Activated CD4-positive, alpha-beta T cell treated with anti-CD3 and anti-CD28 coated beads, Interleukin-2, amount 50 U/mL, for 24 hours (primary cell): ENCODE data around the gene EPS8.
"Not testable (repeated sequence)": the region's sequence is repeated elsewhere in the genome, so short reads cannot be mapped to it uniquely, and the experiment has no call there.

Source experiments
- DNase-seq, 2 donors: peaks; one replicate each; pipeline ENCODE4 v3.0.0-alpha.2; 2020; ENCODE audit warnings: low read depth in 1 of 2, low spot score in 1 of 2

Gene EPS8

GRCh38 chr12:15762162-15762561 lies 27.0 kb downstream of the EPS8 start:
- DNase-seq, result not testable (repeated sequence)

- no peak for DNase-seq
Measured at GRCh38 chr12:15757553-15758255, 31.5 kb downstream of the EPS8 start.

- no peak for DNase-seq
Measured at GRCh38 chr12:15756822-15757221, 32.4 kb downstream of the EPS8 start.

DNA sequence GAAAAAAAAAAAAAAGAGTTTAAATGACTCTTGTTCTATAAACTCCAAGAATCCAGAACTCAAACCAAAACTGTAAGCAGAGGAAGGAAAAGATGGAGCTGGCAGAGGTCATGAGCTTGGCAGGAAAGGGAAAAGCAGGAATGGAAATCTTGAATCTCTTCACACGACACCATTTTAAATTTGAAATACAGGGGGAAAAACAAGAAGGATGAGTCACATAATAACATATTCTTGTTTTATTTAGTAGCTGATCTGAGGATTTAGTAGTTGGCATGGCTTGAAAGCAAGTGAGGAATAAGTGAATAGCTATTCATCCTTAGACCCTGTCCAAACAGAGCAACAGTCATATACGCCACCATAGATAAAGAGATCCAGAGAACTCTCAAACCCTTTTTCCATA lies 35.0 kb downstream of the EPS8 start:
- no peak for DNase-seq

DNA sequence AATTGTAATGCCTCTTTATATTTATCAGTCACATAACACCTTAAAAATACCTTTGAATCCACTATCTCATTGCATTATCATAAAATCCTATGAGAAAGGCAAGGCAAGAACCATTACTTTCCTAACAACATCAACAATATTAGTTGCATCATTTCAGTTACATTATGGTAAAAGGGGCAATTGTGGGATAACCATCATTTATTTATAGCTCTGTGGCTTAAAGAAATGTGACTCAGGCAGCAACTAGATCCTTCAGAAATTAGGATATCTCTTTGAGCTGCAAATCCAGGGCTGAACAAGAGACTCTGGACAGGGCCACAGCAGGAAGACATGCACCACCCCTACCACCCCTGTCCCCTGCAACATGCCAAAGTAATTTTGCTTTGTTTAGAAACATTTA lies 36.4 kb downstream of the EPS8 start:
- no peak for DNase-seq

DNA sequence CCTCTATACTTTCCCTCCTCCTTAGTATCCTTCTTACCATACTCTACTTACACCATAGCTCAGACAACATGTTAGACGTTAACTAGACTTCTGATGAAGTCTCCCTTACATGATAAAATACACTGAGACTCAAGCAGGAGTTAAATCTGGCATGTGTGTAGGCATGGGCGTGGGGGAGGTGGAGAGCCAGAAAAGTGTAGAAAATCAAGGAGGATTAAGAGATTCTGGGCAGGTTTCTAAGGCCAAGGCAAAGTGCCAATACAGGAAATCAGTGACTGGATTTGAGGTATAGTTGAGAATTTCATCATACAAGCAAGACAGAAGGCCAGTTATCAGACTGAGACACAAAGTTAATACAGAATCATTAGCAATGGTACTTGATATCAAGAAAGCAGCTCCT lies 37.4 kb downstream of the EPS8 start:
- DNase-seq, result no peak

DNA sequence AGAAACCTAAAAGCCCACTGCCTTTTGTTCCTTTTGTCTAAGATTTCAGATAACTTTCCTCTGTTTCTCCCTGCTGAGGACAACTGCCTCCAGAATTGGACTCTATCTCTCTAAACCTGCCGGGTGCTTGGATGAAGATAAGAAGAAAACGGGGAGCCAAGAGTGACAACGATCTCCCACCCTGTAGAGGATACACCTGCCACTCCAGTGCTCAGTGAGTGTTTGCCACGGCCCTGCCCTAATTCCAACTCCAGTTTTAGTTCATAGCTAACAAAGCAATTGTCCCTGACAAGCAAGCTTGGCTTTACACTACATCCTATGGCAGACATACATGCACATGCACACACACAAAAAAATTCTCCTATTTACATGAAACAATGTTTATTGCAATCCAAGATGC lies 39.3 kb downstream of the EPS8 start:
- no peak for DNase-seq

GRCh38 chr12:15741870-15742269 lies 47.3 kb downstream of the EPS8 start:
- DNase-seq, result not testable (repeated sequence)

DNA sequence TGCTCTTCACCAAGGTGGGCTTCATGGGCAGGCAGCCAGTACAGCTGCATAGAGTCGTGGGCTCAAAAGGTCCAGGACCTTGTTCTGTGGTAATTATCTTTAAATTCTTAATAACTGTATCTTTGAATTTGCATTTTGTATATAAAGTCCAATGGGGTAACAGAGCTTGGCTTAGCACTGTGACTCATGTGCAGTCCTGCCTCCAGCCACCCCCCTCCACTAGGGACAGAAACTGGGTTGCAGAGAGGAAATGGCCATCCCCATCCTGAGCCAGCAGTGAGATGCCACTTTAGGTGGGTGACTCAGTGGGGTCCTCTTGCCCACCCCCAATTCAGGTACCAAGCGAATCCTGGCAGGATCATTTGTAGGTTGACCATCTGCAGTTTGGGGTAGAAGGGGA lies 48.1 kb downstream of the EPS8 start:
- no peak for DNase-seq

DNA sequence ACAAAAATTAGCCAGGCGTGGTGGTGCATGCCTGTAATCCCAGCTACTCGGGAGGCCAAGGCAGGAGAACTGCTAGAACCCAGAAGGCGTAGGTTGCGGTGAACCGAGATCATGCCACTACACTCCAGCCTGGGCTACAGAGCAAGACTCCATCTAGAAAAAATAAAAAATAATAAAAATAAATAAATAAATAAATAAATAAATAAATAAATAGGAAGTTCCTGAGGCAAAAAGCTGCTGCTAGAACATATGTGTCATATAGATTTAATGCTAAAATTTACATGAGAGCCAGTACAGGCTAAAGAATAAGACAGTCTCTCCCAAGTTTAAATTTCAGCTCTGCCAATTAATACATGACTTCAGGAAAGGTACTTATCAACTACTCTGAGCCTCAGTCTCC lies 48.8 kb downstream of the EPS8 start:
- not testable (repeated sequence) for DNase-seq

DNA sequence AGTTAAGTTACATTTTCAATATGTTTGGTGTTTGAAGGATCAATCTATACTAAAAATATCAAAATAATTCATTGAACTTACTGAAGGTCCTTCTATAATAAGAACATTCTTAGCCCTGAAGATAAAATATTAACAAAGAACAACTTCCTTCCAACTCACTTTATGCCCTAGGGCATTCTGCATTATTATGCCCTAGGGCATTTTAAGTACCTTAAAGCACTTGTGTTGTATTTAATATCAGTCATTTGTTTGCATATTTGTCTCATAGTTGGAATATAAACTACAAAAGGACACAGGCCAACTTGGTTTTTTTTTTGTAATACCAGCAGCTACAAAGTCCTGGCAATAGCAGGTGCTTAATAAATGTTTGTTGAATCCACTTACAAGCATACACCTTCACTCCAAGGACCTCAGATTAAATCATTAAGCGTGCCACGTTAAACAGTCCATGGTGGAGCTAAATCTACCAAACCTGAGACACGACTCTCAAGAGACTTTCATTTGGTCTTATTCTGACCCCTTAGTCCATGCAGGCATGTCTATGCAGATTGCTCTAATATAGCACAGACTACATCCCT lies 50.7 kb downstream of the EPS8 start:
- DNase-seq, result no peak

DNA sequence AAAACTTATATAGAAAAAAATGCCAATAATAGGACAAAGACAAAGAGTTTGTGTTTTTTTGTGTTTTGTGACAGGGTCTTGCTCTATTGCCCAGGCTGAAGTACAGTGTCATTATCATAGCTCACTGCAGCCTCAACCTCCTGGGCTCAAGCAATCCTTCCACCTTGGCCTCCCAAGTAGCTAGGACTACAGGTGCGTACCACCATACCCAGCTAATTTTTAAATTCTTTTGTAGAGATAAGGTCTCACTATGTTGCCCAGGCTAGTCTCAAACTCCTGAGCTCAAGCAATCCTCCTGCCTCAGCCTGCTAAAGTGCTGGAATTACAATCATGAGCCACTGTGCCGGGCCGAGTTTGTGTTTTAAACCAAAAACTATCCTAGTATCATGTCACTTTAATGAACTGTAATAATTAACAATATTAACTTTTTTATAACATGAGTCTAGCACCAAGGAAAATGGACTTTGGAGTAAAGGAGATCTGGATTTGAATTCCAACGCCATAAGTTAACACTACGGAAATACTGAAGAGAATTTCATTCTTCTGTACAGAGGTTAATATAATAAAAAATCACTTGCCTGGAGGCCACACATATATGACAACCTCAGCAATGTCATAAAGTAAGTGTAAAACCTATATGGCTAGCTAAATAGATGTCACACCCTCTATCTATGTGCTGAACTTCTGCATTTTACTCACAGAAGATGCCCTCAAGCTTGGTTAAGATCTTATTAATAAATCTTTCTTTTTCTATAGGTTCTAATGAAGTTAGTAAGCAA lies 53.2 kb downstream of the EPS8 start:
- no peak for DNase-seq

- DNase-seq, result no peak
Measured at GRCh38 chr12:15733136-15733535, 56.1 kb downstream of the EPS8 start.

DNA sequence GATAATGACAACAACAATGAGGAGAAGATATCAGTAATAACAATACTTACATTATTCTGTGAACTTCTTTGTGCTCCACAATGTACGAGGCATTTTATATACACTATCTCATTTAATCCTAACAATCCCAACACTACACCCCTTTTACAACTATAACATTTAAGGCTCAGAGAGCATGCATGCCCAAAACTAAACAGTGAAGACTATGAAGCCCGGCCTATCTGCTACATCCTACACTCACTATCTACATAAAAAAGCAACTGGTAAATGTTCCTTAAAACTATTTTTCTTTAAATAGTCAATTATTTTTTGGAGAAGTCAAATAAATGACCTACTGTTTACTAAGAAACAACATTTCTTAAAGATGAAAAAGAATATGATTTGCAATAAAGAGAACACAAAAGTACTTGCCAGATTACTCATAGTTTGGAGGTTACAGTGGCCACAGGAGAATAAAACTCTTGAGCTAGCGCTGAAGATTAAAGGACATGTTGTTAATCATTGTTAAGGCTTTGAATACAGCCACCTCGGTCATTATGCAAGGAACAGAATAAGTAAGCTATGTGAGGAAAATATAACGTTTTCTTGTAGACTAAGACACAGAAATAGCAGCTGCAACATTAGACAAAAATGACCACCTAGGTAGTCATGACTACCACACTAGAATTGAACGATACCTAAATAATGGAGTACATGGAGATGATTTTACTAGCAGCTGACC lies 56.7 kb downstream of the EPS8 start:
- DNase-seq, result no peak

DNA sequence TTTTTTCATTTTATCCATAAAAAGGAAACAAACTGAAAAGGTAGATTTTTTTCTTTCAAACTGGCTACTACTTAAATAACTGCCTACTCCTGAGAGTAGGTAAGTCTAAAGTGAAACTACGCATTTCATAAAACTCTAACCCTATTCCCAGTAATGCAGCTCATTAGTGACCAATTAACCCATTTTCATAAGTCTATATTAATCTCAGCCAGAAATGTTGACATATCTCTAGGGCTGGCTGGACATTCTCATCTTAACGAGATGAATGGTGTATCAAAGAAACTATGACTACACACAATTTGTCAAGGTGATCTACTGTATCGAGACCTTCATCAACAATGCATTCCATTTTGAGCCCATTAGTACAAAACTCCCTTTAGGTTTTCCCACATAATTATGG lies 57.2 kb downstream of the EPS8 start:
- no peak for DNase-seq

DNA sequence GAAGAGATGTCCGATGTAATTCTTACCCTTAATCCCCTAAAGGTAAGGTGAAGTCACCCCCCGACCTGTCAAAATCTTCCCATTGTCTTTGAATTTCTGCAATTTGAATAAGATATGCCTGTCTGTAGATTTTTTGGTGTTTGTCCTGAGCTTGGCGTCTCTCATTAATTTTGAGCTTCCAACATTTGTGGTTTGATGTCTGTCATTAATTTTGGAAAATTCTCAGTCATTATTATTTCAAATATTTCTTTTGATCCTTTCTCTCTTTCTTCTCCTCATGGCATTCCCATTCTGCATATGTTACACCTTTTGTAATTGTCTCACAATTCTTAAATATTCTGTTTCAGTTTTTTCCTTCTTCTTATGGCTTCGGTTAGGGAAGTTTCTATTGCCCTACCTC lies 60.1 kb downstream of the EPS8 start:
- DNase-seq, result no peak

GRCh38 chr12:15728118-15728598 lies 61.0 kb downstream of the EPS8 start:
- no peak for DNase-seq

- DNase-seq, result no peak
Measured at GRCh38 chr12:15726878-15727150, 62.4 kb downstream of the EPS8 start.

DNA sequence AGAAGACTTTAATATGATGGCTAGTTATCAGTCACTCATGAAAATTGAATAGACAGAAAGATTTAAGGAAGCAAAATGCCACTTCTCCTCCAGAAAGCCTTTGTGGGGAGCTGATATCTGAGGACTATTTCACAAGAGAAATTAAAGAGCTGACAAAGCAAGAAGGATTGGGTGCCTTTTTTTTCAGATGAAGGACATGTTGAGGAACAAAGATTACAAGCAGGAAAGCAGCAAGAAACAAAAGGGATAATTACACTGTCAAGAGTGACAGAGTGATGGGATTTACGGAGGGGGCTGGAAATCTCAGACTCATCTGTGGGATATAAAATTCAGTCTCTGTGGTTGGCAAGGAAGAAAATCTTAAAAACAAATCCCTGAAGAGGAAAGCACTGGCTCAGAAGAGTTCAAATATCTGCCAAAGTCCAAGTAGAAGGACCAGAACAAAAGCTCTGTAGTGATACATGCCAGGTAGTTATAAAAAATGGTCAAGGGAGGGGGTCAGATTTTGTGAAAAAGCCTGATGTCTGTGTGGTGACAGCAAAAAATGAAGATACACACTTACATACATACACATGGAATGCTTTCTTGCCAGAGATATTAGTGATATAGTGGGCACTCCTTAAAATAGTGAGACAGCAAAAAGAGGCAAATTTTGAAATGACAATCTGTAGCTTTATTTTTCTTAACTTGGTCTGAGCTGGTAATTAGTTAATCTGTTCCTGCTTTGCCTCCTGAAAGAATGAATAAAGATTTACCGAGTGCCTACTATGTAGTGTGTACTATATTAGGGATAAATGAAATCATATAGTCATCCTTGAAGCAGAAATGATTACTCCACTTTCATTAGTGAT lies 62.9 kb downstream of the EPS8 start:
- DNase-seq, result no peak

GRCh38 chr12:15722951-15723350 lies 66.2 kb downstream of the EPS8 start:
- DNase-seq, result no peak
